Common myeloid progenitor, CD34-positive (primary cell): ENCODE results near the gene JAKMIP2.

Source experiments
- CTCF ChIA-PET: fragments of 350-600 bp; sonication (Branson Sonifier 250); formaldehyde crosslinking; loops from one replicate; lab custom pipeline; 2021; ENCODE audit warnings: antibody characterized with exemption; lab: Charles Lee
- POLR2A ChIA-PET: fragments of 350-600 bp; sonication (Branson Sonifier 250); formaldehyde crosslinking; loops from one replicate; lab custom pipeline; 2021; ENCODE audit warnings: antibody characterized with exemption; lab: Charles Lee
- DNase-seq, 3 donors: peaks; one replicate each; pipeline versions ENCODE4 v3.0.0 to v3.0.0-alpha.2; 2013
- H3K27ac ChIP-seq, 2 experiments: 1 replicate in 1 of 2; 2 replicates in 1 of 2; pipeline ENCODE4 v1.7.0; 2013; ENCODE audit warnings: inconsistent platforms in 2 of 2, low read length in 2 of 2, mild to moderate bottlenecking in 2 of 2, low read depth in 1 of 2, moderate library complexity in 1 of 2; ENCODE audit not compliant: severe bottlenecking in 2 of 2, insufficient read depth in 1 of 2, poor library complexity in 1 of 2
- H3K27me3 ChIP-seq, 5 experiments: replicated peaks in 2 of 5; 1 replicate in 3 of 5; 2 replicates in 2 of 5; pipeline versions ENCODE4 v1.6.1 to v1.7.0; 2013; ENCODE audit warnings: low read length in 4 of 5, mild to moderate bottlenecking in 2 of 5, moderate library complexity in 2 of 5, inconsistent platforms in 1 of 5; ENCODE audit not compliant: insufficient read depth in 5 of 5, control insufficient read depth in 4 of 5
- H3K36me3 ChIP-seq, 4 experiments: 1 replicate in 2 of 4; 2 replicates in 2 of 4; pipeline versions ENCODE4 v1.6.1 to v1.7.0; 2013; ENCODE audit warnings: low read length in 3 of 4, control low read depth in 1 of 4, mild to moderate bottlenecking in 1 of 4; ENCODE audit not compliant: control insufficient read depth in 4 of 4, insufficient read depth in 4 of 4
- H3K4me1 ChIP-seq, 4 experiments: 1 replicate in 3 of 4; 2 replicates in 1 of 4; pipeline versions ENCODE4 v1.6.1 to v1.7.1; 2013; ENCODE audit warnings: low read length in 3 of 4, mild to moderate bottlenecking in 3 of 4, control low read depth in 1 of 4, inconsistent platforms in 1 of 4, moderate library complexity in 1 of 4; ENCODE audit not compliant: control insufficient read depth in 4 of 4, insufficient read depth in 4 of 4; ENCODE audit errors: control extremely low read depth in 1 of 4
- H3K4me3 ChIP-seq, 7 experiments: 1 replicate in 4 of 7; 2 replicates in 3 of 7; pipeline versions ENCODE4 v1.5.1 to v1.7.0; 2013; ENCODE audit warnings: mild to moderate bottlenecking in 7 of 7, low read length in 6 of 7, moderate library complexity in 6 of 7, inconsistent platforms in 2 of 7, low read depth in 2 of 7, control low read depth in 1 of 7; ENCODE audit not compliant: insufficient read depth in 4 of 7, control insufficient read depth in 1 of 7; ENCODE audit errors: extremely low read depth in 1 of 7
- H3K9me3 ChIP-seq, 5 experiments: 1 replicate in 4 of 5; 2 replicates in 1 of 5; pipeline versions ENCODE4 v1.6.1 to v1.7.1; 2013; ENCODE audit warnings: low read length in 4 of 5, mild to moderate bottlenecking in 2 of 5, inconsistent platforms in 1 of 5, low read depth in 1 of 5, moderate library complexity in 1 of 5; ENCODE audit not compliant: control insufficient read depth in 4 of 5, insufficient read depth in 2 of 5; ENCODE audit errors: control extremely low read depth in 1 of 5
- WGBS: methylation state at CpG from one replicate; pipeline ENCODE4 v1.1.5; 2013; ENCODE audit not compliant: insufficient coverage; 5-methylcytosine and 5-hydroxymethylcytosine counted together

Gene JAKMIP2

GRCh38 chr5:147752666-147753290 lies 29.8 kb downstream of the JAKMIP2 start:
- no peaks in the 10 kb centered on the region for H3K4me1 ChIP-seq
- POLR2A ChIA-PET = no interaction called here
- H3K27me3 ChIP-seq = no peaks in the 10 kb centered on the region
- H3K36me3 ChIP-seq = peaks cover 0 to 2% (median 0%) of the 10 kb centered on the region in 4 experiments
- CTCF ChIA-PET = no interaction called here
- DNase-seq = no peak
- H3K27ac ChIP-seq = no peak overlapping the region
- H3K9me3 ChIP-seq = no peaks in the 10 kb centered on the region
- no peak overlapping the region for H3K4me3 ChIP-seq
- 100% methylated on average over 1 of the region's 3 CpGs for WGBS

GRCh38 chr5:147752033-147752432 lies 30.5 kb downstream of the JAKMIP2 start:
- H3K27me3 ChIP-seq = no peaks in the 10 kb centered on the region
- DNase-seq = no peak
- H3K9me3 ChIP-seq = no peaks in the 10 kb centered on the region
- no peak overlapping the region for H3K4me3 ChIP-seq
- H3K36me3 ChIP-seq = peaks cover 0 to 2% (median 0%) of the 10 kb centered on the region in 4 experiments
- H3K4me1 ChIP-seq = no peaks in the 10 kb centered on the region
- no peak overlapping the region for H3K27ac ChIP-seq
- ChIA-PET POLR2A (no interaction called here), CTCF (no interaction called here)
- WGBS = 96% methylated on average over 2 of the region's 2 CpGs

DNA sequence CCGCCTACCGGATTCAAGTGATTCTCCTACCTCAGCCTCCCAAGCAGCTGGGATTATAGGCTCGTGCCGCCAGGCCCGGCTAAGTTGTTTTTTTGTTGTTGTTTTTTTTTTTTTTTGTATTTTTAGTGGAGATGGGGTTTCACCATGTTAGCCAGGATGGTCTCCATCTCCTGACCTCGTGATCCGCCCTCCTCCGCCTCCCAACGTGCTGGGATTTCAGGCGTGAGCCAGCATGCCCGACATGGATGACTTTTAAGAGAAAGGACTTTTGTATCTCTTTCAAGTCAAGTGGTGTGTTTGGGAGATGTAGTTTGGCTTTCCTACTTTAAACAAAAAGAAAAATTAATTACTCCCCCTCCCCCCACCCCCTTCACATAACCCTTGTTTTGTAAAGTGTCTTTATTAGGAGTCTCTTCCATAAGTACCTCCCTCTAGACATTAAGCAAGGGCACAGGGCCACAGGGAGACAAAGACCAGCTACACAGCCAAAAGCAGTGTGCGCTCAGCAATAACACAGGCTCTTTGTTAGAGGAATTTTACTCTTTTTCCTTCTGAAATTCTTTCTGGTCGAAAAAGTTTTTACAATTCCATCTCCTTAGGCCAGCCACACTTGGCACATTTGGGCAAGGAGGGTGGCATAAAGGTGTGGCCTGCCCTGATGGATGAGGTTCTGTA lies 31.2 kb downstream of the JAKMIP2 start:
- H3K36me3 ChIP-seq = peaks cover 0 to 2% (median 0%) of the 10 kb centered on the region in 4 experiments
- ChIA-PET CTCF (interaction anchor here (0.6 kb wide), 1 partner anchor 56 kb away, joined by 3 read pairs; no protein-coding TSS in a partner anchor), POLR2A (no interaction called here)
- DNase-seq = no peak
- H3K4me3 ChIP-seq = no peak overlapping the region
- H3K9me3 ChIP-seq = no peaks in the 10 kb centered on the region
- WGBS = 96% methylated on average over 4 of the region's 13 CpGs
- no peaks in the 10 kb centered on the region for H3K4me1 ChIP-seq
- H3K27ac ChIP-seq = peak overlapping the region in 1 of 2 experiments; percentile 33
- no peaks in the 10 kb centered on the region for H3K27me3 ChIP-seq

DNA sequence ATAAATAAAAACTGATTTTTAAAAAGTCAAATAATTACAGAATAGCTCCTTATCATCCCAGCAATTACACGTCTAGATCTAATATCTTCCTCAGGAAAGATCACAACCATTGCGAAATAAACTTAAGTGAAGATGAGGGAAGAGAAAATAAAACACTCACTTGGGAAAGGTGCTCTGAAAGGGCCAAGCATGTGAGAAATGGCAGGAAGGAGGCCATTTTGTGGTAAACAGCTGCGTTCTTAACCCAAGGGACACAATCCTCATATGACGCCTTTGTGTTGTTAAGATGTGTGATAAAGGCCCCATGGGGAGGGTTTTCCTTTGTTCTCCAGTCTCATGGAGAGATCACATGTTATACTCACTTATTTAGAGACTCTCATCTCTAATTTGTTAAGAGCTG lies 32.5 kb downstream of the JAKMIP2 start:
- ChIA-PET POLR2A (no interaction called here), CTCF (interaction anchor here (1.2 to 1.8 kb wide), 2 partner anchors 10 to 12 kb away, joined by 4 to 5 read pairs; no protein-coding TSS in a partner anchor)
- Histone ChIP-seq H3K4me1 (no peaks in the 10 kb centered on the region), H3K4me3 (no peak overlapping the region), H3K9me3 (no peaks in the 10 kb centered on the region), H3K27ac (no peak overlapping the region), H3K36me3 (peaks cover 0 to 2% (median 0%) of the 10 kb centered on the region in 4 experiments), H3K27me3 (no peaks in the 10 kb centered on the region)
- no peak for DNase-seq
- 100% methylated on average over 1 of the region's 4 CpGs for WGBS

- Histone ChIP-seq H3K4me1 (peaks cover 0 to 3% (median under 1%) of the 10 kb centered on the region in 4 experiments), H3K9me3 (no peaks in the 10 kb centered on the region), H3K36me3 (peaks cover 0 to 2% (median 0%) of the 10 kb centered on the region in 4 experiments), H3K4me3 (no peak overlapping the region), H3K27me3 (no peaks in the 10 kb centered on the region), H3K27ac (no peak overlapping the region)
- no peak for DNase-seq
- ChIA-PET CTCF (interaction anchor here (1.2 to 1.8 kb wide), 3 partner anchors 11 to 27 kb away, joined by 3 to 4 read pairs (median 4); no protein-coding TSS in a partner anchor), POLR2A (no interaction called here)
- no CpG with 5 or more reads among the region's 2 CpGs for WGBS
Observed at GRCh38 chr5:147748590-147748989, 33.9 kb downstream of the JAKMIP2 start.

GRCh38 chr5:147746986-147747385 lies 35.5 kb downstream of the JAKMIP2 start:
- POLR2A ChIA-PET = interaction anchor here (1.1 kb wide), 1 partner anchor 43 kb away, joined by 3 read pairs; no protein-coding TSS in a partner anchor
- no peaks in the 10 kb centered on the region for H3K9me3 ChIP-seq
- peaks cover 0 to 3% (median 1%) of the 10 kb centered on the region in 4 experiments for H3K4me1 ChIP-seq
- CTCF ChIA-PET = interaction anchor here (0.7 to 1.3 kb wide), 5 partner anchors 11 to 76 kb away, joined by 3 to 4 read pairs (median 3); partner anchors contain the start of gene JAKMIP2
- H3K27ac ChIP-seq = no peak overlapping the region
- no peak overlapping the region for H3K4me3 ChIP-seq
- H3K27me3 ChIP-seq = no peaks in the 10 kb centered on the region
- no peaks in the 10 kb centered on the region for H3K36me3 ChIP-seq
- no peak for DNase-seq
- WGBS = 100% methylated on average over 1 of the region's 3 CpGs
